ENCODE measurements around the gene CAPN5.

CAPN5 gene

DNA sequence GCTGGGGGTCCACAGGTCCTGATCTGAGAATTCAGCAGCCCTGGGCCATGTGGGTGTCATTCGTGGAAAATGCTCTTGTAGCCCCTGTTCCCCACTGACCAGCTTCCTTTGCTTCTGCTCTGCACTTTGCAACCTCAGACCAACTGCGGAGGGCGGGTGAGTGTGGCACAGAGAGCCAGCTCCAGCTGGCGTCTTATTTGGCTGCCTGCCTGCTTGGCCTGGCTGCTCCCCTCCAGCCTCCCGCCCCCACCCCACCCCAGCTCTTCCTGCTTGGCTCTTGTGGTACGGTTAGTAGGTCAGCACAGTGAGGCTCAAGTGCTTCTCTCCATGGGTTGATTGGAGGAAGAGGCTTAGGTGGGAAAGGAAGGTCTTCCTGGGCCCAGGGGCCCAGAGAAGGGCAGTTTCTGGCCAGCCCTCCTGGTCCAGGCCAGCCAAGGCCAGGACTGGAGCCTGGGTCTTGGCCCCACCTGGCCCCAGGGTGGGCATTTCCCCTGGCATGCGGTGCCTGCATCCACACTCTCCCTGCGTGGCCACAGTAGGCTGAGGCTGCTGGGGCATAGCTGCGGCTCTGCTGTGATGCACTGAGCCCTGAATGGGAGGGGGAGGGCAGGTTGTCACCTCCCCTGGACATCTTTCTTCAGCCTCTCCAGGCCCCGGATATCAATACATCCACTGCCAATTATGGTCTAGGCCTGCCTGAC lies 87.8 kb downstream of the CAPN5 start:
- DNase-seq = no peak

- no peak for DNase-seq
Observed at GRCh38 chr11:77155082-77155475, 88.3 kb downstream of the CAPN5 start.

GRCh38 chr11:77155556-77156130 lies 88.9 kb downstream of the CAPN5 start:
- no peak for DNase-seq

GRCh38 chr11:77156396-77157195 lies 89.8 kb downstream of the CAPN5 start:
- no peak for DNase-seq

GRCh38 chr11:77158041-77158695 lies 91.4 kb downstream of the CAPN5 start:
- no peak for DNase-seq

- DNase-seq = no peak
Observed at GRCh38 chr11:77159219-77159936, 92.6 kb downstream of the CAPN5 start.

DNA sequence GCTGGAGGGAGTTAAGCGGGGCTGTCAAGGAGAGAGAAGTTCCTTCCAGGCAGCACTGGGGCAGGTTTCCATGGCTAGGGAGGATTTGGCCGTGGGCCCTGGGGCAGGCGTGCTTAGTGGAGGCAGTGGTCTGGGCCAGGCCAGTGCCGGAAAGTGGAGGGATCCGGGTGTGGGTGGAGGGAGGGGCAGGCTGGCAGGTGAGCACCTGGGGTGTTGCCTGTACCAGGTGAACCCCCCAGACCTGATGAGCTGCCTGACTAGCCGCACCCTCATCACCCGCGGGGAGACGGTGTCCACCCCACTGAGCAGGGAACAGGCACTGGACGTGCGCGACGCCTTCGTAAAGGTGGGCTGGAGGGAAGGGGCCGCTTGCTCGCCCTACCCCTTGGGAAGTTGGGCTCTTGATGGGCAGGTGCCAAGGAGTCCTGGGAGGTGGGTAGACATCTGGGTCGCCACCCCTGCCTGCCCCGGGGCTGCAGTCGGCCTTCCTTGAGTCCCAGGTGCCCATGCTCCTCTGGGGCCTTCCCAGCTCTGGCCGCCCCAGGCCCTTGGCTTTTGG lies 93.2 kb downstream of the CAPN5 start:
- no peak for DNase-seq

DNA sequence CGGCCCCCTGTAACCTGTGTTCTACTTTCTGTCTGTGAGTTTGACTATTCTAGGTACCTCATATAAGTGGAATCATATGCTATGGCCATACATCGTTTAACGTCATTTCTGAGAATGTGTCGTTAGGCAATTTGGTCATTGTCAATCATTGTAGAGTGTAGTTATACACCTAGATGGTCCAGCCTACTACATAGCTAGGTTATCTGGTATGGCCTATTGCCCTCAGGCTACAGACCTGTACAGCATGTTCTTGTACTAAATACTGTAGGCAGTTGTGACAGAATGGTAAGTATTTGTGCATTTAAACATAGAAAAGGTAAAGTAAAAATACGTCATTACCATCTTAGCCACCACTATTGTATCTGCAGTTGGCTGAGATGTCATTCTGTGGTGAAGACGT lies 96.5 kb downstream of the CAPN5 start:
- no peak for DNase-seq

DNA sequence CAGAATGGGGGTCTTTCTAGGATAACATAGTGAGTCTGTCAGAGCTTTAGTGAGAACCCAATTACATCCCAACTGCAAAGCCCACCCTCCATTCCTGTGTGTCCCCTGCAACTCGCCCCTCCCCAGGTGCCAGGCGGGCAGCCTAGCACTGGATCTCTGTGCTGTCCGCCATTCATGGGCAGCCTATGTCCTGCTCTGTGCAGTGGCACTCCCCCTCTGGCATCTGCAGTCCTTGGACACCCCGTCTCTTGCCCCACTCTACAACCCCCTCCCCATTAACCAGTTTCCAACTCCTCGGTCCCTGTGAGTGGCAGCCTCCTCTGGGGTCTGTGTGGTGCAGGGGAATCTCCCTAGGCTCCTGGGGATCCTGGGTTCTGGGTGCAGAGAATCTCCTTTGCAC lies 98.3 kb downstream of the CAPN5 start:
- no peak for DNase-seq

DNA sequence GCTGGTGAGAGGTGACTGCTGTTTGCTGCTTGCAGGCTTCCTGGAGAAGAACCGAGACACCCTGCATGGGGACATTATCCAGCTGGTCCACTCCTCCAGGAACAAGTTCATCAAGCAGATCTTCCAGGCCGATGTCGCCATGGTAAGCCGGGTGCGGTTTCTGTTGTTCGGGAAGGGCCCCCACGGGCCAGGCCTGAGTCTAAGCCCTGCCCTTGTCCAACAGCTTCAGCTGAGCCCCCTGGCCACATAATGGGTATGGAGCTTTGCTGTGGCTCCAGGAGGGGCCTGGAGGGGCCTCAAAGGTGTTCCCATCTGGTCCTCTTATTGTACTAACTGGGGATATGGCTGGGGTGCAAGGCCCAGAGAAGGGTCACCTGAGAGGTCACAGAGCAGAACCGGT lies 99.2 kb downstream of the CAPN5 start:
- DNase-seq = no peak

DNA sequence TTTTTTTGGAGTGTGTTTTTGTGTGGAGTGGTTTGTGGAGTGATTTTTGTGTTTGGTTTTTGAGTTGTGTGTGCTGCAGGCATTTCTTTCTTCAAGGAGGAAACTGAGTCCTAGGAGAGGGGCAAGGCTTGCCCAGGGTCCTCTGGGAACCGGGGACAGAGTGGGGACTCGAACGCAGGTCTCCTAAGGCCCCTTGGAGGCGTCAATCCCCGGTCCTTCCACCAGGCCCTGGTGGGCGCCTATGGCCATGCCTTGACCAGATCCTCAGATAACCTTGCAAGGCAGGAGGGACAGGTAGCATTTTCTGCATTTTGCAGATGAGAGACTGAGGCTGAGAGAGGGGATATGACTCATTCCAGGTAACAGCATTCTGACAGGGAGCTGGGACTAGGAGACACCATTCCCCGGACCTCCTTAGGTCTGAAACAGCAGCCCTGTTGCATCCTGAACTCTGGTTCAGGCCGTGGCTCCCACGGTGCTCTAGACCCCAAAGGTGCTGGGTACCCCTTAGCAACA lies 100.4 kb downstream of the CAPN5 start:
- no peak for DNase-seq

GRCh38 chr11:77167791-77168190 lies 101.0 kb downstream of the CAPN5 start:
- no peak for DNase-seq

DNA sequence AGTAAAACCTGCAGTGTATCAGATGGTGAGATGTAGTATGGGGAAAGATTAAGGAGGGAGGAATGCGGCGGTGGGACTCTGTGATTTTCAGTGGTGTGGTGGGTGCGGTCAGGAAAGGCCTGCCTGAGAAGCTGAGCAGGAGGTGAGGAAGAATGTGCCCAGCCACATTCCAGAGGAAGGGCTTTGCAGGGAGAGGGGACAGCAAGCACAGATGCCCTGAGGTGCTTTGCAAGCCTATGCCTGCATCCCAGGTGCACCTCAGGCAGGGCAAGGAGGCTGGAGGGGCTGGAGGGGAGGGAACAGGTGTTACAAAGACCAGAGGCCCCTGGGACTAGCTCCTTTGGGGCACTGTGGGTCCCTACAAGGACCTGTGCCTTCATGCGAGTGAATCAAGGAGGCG lies 103.3 kb downstream of the CAPN5 start:
- no peak for DNase-seq

GRCh38 chr11:77171254-77171653 lies 104.5 kb downstream of the CAPN5 start:
- no peak for DNase-seq

GRCh38 chr11:77171885-77172665 lies 105.3 kb downstream of the CAPN5 start:
- DNase-seq = no peak

- no peak for DNase-seq
Observed at GRCh38 chr11:77172666-77172982, 105.9 kb downstream of the CAPN5 start.

DNA sequence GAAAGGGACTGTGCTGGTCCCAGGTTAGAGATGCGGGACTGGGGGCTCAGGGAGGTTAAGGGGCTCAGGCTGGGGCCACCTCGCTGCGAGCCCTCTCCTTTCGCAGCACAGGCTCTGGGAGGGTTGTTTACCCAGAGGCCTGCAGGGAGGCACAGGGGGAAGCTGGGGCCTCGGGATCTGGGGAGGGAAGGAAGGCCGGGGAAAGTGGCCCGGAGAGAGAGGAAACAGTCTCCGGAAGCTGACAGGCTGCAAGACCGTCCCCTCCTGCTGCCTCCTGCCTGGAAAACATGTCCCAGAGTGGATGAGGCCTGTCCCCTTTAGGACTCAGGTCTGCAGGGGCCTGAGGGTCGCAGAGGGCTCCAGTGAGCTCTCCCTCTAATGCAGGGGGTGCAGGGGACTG lies 106.7 kb downstream of the CAPN5 start:
- DNase-seq = no peak

GRCh38 chr11:77174559-77174958 lies 107.8 kb downstream of the CAPN5 start:
- no peak for DNase-seq

DNA sequence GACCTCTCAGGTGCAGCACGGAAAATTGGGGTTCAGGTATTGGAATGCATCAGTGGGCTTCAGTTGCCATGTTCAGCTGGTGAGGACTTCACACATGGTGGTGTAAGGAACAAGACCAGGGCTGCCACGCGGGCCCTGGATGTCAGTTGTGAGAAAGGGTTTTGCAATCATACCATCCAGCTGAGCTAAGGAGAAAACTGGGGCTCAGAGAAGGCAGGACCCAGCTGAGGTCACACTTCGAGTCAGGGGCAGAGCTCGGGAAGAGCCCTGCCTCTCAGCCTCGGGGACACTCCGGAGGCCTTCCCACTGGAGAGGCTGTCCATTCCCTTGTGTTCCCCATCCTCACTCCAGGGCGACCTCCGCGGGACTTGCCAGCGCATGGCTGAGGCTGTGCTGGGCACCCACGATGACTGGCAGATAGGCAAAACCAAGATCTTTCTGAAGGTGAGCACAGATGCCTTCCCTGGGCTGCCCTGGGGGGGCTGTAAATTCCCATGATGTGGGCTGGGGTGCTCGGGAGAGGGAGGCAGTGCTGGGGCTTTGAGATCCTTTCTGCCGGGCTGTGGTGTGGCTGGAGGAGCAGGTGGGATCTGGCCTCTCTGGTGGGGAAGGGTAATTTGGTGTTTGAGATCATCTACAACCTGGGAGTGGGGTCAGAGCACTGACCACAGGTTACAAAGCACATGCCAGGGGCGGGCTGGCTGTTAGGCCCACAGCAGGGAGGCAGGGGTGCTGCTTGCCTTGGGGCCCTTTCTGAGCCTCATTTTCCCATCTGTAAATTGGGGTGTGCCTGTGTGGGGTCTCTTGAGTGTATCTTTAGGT lies 108.5 kb downstream of the CAPN5 start:
- no peak for DNase-seq

Measured in GDM1 (cell line).